ENCODE data around the gene CRYAB. TPM values are rescaled to one million over a fixed set of nuclear protein-coding genes. Genes with fewer than 3 reads are reported as not detected.

CRYAB gene
- total and polyA plus RNA-seq, 8 donors: 26.7 to 89.2 (median 34.8) TPM

- Histone ChIP-seq H3K27ac (no peak overlapping the region), H3K27me3 (peaks cover 0 to 28% of the 10 kb centered on the region in 2 donors), H3K9me3 (no peaks in the 10 kb centered on the region), H3K4me3 (no peak overlapping the region), H3K36me3 (no peaks in the 10 kb centered on the region), H3K4me1 (no peaks in the 10 kb centered on the region)
- TF ChIP-seq CTCF (IDR thresholded peaks at IDR 0.05): no peak
- DNase-seq (no peak), ATAC-seq (no peak)
- intact Hi-C loops (cut with DNase I): no loop called here
Measured at GRCh38 chr11:111916768-111917167, 5.2 kb upstream of the CRYAB start.

DNA sequence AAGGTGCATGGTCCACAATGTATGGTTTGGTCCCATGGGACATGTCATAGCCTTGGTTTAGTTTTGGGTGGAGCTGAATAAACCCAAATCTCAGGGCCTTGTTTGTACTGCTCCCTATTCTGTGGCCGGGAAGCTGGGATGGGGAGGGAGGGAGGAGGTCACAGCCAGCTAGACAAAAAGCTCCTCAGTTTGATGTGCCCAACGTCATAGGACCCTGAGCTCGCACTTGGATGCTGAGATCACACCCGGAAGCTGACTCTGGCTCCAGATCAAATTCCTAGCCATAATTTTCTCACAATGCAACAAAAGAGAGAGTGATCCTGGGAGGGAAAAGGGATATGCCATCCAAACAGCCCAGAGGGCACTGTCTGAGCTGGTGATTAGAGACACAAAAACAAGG is 2.4 kb upstream of the CRYAB start:
- DNase-seq: peak in 1 of 4 donors; percentile 76
- H3K27ac ChIP-seq: peak overlapping the region; percentile 60 to 85

GRCh38 chr11:111913031-111913861 is 1.7 kb upstream of the CRYAB start:
- Histone ChIP-seq H3K27ac (peak overlapping the region; percentile 60 to 85), H3K9me3 (no peaks in the 10 kb centered on the region), H3K27me3 (peaks cover 0 to 44% of the 10 kb centered on the region in 2 donors), H3K4me1 (no peaks in the 10 kb centered on the region), H3K4me3 (peak overlapping the region; percentile 23 to 35), H3K36me3 (no peaks in the 10 kb centered on the region)
- no peak for TF ChIP-seq CTCF (IDR thresholded peaks at IDR 0.05)
- DNase-seq (peak in 1 of 4 donors; percentile 38), ATAC-seq (peak; percentile 21)
- intact Hi-C loops (cut with DNase I): no loop called here

More for the DNA sequence above, 2.4 kb upstream of the CRYAB start:
- H3K4me1 ChIP-seq: no peaks in the 10 kb centered on the region
- peak overlapping the region; percentile 23 to 35 for H3K4me3 ChIP-seq
- TF ChIP-seq CTCF (IDR thresholded peaks at IDR 0.05): no peak
- no peaks in the 10 kb centered on the region for H3K9me3 ChIP-seq
- ATAC-seq: no peak
- H3K27me3 ChIP-seq: peaks cover 0 to 44% of the 10 kb centered on the region in 2 donors
- no peaks in the 10 kb centered on the region for H3K36me3 ChIP-seq
- intact Hi-C loops (cut with DNase I): no loop called here

GRCh38 chr11:111912535-111912934 is 965 bp upstream of the CRYAB start, which contains the start of gene HSPB2:
TSS of gene HSPB2 (plus strand) at chr11:111912734. CDS start at chr11:111912830, 96 bp downstream.
- DNase-seq (peak in 2 of 4 donors; percentile 33 to 72), ATAC-seq (peak; percentile 8)
- no peak for TF ChIP-seq CTCF (IDR thresholded peaks at IDR 0.05)
- peak within 1 kb of the TSS; percentile 34 to 35 for H3K4me3 ChIP-seq
- no peaks in the 10 kb centered on the region for H3K9me3 ChIP-seq
- H3K27ac ChIP-seq: peak within 1 kb of the TSS; percentile 60 to 85
- H3K27me3 ChIP-seq: peaks cover 0 to 44% of the 10 kb centered on the region in 2 donors
- intact Hi-C loops (cut with DNase I): no loop called here
- H3K36me3 ChIP-seq: no peaks in the 10 kb centered on the region
- no peaks in the 10 kb centered on the region for H3K4me1 ChIP-seq
